ENCODE measurements around the gene MYH8. TPM values are rescaled to one million over a fixed set of nuclear protein-coding genes. Genes with fewer than 3 reads are reported as not detected.

The MYH8 gene
- total and polyA plus RNA-seq, 2 of the 13 experiments (the other 11 are each of a cell fraction or from before 2014, with no cell fraction given): not detected

DNA sequence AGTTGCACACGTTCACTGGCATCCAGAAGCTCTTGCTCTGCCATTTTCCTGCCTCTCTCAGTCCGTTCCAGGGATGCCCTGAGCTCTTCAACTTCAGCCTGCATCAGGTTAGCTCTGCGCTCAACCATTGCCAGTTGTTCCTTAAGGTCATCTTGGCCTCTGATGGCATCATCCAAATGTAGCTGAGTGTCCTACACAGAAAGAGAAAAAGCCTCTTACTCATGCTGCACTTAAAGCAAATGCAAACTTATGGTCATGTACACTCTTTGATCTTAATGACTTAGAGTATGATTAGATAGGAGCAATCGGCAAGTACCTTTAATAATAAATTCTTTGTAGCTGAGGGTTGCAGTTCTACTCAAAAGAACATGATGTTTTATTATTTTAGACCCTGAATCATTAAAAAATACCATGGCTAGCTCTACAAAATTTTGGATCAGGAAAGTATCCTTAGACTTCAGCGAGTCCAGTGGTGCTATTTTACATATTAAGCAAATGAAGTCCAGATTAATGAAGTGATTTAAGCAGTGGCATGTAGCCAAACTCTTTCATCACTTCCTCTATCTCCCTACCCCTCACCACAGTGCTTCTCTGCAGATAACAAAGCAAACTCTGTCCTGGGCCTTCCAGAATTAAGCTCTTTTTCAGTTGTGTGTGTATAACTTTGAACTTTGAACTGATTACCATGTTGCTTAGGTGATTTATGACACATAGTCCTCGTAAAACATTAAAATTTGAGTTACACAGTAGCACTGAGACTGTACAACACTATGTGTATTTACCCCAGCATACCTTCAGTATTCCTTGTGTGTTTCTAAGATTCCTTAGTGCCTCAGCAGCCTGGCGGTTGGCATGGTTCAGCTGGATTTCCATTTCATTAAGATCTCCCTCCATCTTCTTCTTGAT, 25.5 kb upstream of the MYH8 start (continued):
- TF ChIP-seq MBD4 (IDR thresholded peaks at IDR 0.05; ENCODE audit: borderline replicate concordance, low read length) (no peak), ZNF3 (CRISPR knock-in tag; IDR thresholded peaks at IDR 0.05) (0 out of 2 replicates have a peak, but pooled peaks have one; percentile 34), CEBPB (IDR thresholded peaks at IDR 0.05; ENCODE audit: borderline replicate concordance, low read depth, low read length) (peak; percentile 69; the same call in 1 of the 2 replicates), MATR3 (CRISPR knock-in tag; IDR thresholded peaks at IDR 0.05) (no peak), PBX3 (CRISPR knock-in tag; IDR thresholded peaks at IDR 0.05; ENCODE audit: borderline replicate concordance) (no peak), MIXL1 (CRISPR knock-in tag; IDR thresholded peaks at IDR 0.05) (peak; percentile 71), TAF1 (CRISPR knock-in tag; IDR thresholded peaks at IDR 0.05) (no peak), ZNF644 (CRISPR knock-in tag; IDR thresholded peaks at IDR 0.05; ENCODE audit: low read depth) (peak; percentile 47; the same call in 1 of the 2 replicates), FOXA1 (IDR thresholded peaks at IDR 0.05) (no peak), FOXA1 (CRISPR knock-in tag; IDR thresholded peaks at IDR 0.05) (peak; percentile 55), SOX6 (IDR thresholded peaks at IDR 0.05) (no peak), SOX6 (CRISPR knock-in tag; IDR thresholded peaks at IDR 0.05) (peak; percentile 82), BCL6 (CRISPR knock-in tag; IDR thresholded peaks at IDR 0.05) (peak; percentile 65), CEBPG (CRISPR knock-in tag; IDR thresholded peaks at IDR 0.05) (peak; percentile 84), ISL2 (CRISPR knock-in tag; IDR thresholded peaks at IDR 0.05) (peak; percentile 37; the same call in 1 of the 2 replicates), ZNF296 (CRISPR knock-in tag; conservative IDR thresholded peaks at IDR 0.05) (no peak), CENPT (CRISPR knock-in tag; IDR thresholded peaks at IDR 0.05; ENCODE audit: low read depth) (no peak), AHDC1 (CRISPR knock-in tag; IDR thresholded peaks at IDR 0.05; ENCODE audit: borderline replicate concordance) (peak; percentile 80; the same call in 1 of the 2 replicates), SNAPC2 (CRISPR knock-in tag; IDR thresholded peaks at IDR 0.05) (peak; percentile 87; the same call in 1 of the 2 replicates), ZNF772 (CRISPR knock-in tag; IDR thresholded peaks at IDR 0.05) (no peak), POGZ (CRISPR knock-in tag; IDR thresholded peaks at IDR 0.05) (peak; percentile 66; the same call in 1 of the 2 replicates)

Measured in HepG2 (cell line).